ENCODE data around the gene KCNIP1. TPM values are rescaled to one million over a fixed set of nuclear protein-coding genes. Genes with fewer than 3 reads are reported as not detected.

KCNIP1 gene
- total and polyA plus RNA-seq, 4 donors, result 31.2 to 165 (median 111) TPM

DNA sequence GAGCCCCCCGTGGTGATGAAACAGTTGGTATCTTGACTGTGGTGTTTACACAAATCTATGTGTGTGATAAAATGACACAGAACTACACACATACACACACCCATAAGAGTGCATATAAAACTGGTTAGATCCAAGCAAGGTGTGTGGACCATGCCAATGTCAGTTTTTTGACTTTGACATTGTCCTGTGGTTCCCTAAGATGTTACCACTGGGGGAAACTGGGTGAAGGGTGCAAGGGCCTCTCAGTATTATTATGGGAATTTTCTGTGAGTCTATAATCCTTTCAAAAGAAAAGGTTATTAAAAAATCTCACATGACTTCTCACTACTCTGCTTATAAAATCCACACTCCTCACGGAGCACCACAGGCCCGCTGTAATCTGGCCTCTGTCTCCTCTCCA, 13.4 kb upstream of the KCNIP1 start:
- H3K27ac ChIP-seq (ENCODE audit: low read depth, low read length), result no peak overlapping the region
- WGBS (ENCODE audit: insufficient coverage), result 73% methylated on average over 2 of the region's 3 CpGs

GRCh38 chr5:170491479-170491878, 12.3 kb upstream of the KCNIP1 start:
- Histone ChIP-seq H3K4me1 (ENCODE audit: control insufficient read depth, insufficient read depth, low read length) (peaks cover 52% of the 10 kb centered on the region), H3K27ac (ENCODE audit: low read depth, low read length) (peak overlapping the region; percentile 22)

More for the DNA sequence above, 13.4 kb upstream of the KCNIP1 start:
- H3K4me1 ChIP-seq (ENCODE audit: control insufficient read depth, insufficient read depth, low read length), result peaks cover 44% of the 10 kb centered on the region
- H3K36me3 ChIP-seq (ENCODE audit: control insufficient read depth, insufficient read depth, low read length), result no peaks in the 10 kb centered on the region
- no peaks in the 10 kb centered on the region for H3K9me3 ChIP-seq (ENCODE audit: control insufficient read depth, insufficient read depth, low read length)
- no peak overlapping the region for H3K4me3 ChIP-seq (ENCODE audit: low read depth, low read length)
- no peak for DNase-seq (ENCODE audit: low read depth in 4 of 6, low spot score in 6 of 6)
- H3K27me3 ChIP-seq (ENCODE audit: control insufficient read depth, insufficient read depth, low read length), result no peaks in the 10 kb centered on the region

GRCh38 chr5:170493028-170493820, 10.6 kb upstream of the KCNIP1 start:
- H3K4me1 ChIP-seq (ENCODE audit: control insufficient read depth, insufficient read depth, low read length), result peaks cover 58% of the 10 kb centered on the region
- no peaks in the 10 kb centered on the region for H3K36me3 ChIP-seq (ENCODE audit: control insufficient read depth, insufficient read depth, low read length)
- peak in 1 of 6 donors; percentile 60 for DNase-seq (ENCODE audit: low read depth in 4 of 6, low spot score in 6 of 6)
- no peaks in the 10 kb centered on the region for H3K9me3 ChIP-seq (ENCODE audit: control insufficient read depth, insufficient read depth, low read length)
- peak overlapping the region; percentile 29 for H3K27ac ChIP-seq (ENCODE audit: low read depth, low read length)
- WGBS (ENCODE audit: insufficient coverage), result 84% methylated on average over 2 of the region's 7 CpGs
- H3K4me3 ChIP-seq (ENCODE audit: low read depth, low read length), result no peak overlapping the region
- H3K27me3 ChIP-seq (ENCODE audit: control insufficient read depth, insufficient read depth, low read length), result no peaks in the 10 kb centered on the region

More at GRCh38 chr5:170491479-170491878, 12.3 kb upstream of the KCNIP1 start:
- no peaks in the 10 kb centered on the region for H3K27me3 ChIP-seq (ENCODE audit: control insufficient read depth, insufficient read depth, low read length)
- 25% methylated on average over 2 of the region's 5 CpGs for WGBS (ENCODE audit: insufficient coverage)
- no peak overlapping the region for H3K4me3 ChIP-seq (ENCODE audit: low read depth, low read length)
- peak in 1 of 6 donors; percentile 61 for DNase-seq (ENCODE audit: low read depth in 4 of 6, low spot score in 6 of 6)
- no peaks in the 10 kb centered on the region for H3K9me3 ChIP-seq (ENCODE audit: control insufficient read depth, insufficient read depth, low read length)
- no peaks in the 10 kb centered on the region for H3K36me3 ChIP-seq (ENCODE audit: control insufficient read depth, insufficient read depth, low read length)

GRCh38 chr5:170494041-170494440, 9.8 kb upstream of the KCNIP1 start:
- DNase-seq (ENCODE audit: low read depth in 4 of 6, low spot score in 6 of 6), result peak in 2 of 6 donors; percentile 59 to 71
- no peaks in the 10 kb centered on the region for H3K9me3 ChIP-seq (ENCODE audit: control insufficient read depth, insufficient read depth, low read length)
- H3K4me1 ChIP-seq (ENCODE audit: control insufficient read depth, insufficient read depth, low read length), result peaks cover 50% of the 10 kb centered on the region
- WGBS (ENCODE audit: insufficient coverage), result 49% methylated on average over 2 of the region's 2 CpGs
- H3K27ac ChIP-seq (ENCODE audit: low read depth, low read length), result no peak overlapping the region
- H3K4me3 ChIP-seq (ENCODE audit: low read depth, low read length), result no peak overlapping the region
- no peaks in the 10 kb centered on the region for H3K36me3 ChIP-seq (ENCODE audit: control insufficient read depth, insufficient read depth, low read length)
- H3K27me3 ChIP-seq (ENCODE audit: control insufficient read depth, insufficient read depth, low read length), result no peaks in the 10 kb centered on the region

- Histone ChIP-seq H3K27me3 (ENCODE audit: control insufficient read depth, insufficient read depth, low read length) (no peaks in the 10 kb centered on the region), H3K4me3 (ENCODE audit: low read depth, low read length) (no peak overlapping the region), H3K27ac (ENCODE audit: low read depth, low read length) (no peak overlapping the region), H3K36me3 (ENCODE audit: control insufficient read depth, insufficient read depth, low read length) (no peaks in the 10 kb centered on the region), H3K9me3 (ENCODE audit: control insufficient read depth, insufficient read depth, low read length) (no peaks in the 10 kb centered on the region), H3K4me1 (ENCODE audit: control insufficient read depth, insufficient read depth, low read length) (peaks cover 48% of the 10 kb centered on the region)
- DNase-seq (ENCODE audit: low read depth in 4 of 6, low spot score in 6 of 6), result no peak
- WGBS (ENCODE audit: insufficient coverage), result 62% methylated on average over 10 of the region's 10 CpGs
Measured at GRCh38 chr5:170495825-170496661, 7.8 kb upstream of the KCNIP1 start.

GRCh38 chr5:170496662-170497028, 7.2 kb upstream of the KCNIP1 start:
- no peaks in the 10 kb centered on the region for H3K9me3 ChIP-seq (ENCODE audit: control insufficient read depth, insufficient read depth, low read length)
- H3K4me3 ChIP-seq (ENCODE audit: low read depth, low read length), result no peak overlapping the region
- no peaks in the 10 kb centered on the region for H3K27me3 ChIP-seq (ENCODE audit: control insufficient read depth, insufficient read depth, low read length)
- no peak overlapping the region for H3K27ac ChIP-seq (ENCODE audit: low read depth, low read length)
- no peaks in the 10 kb centered on the region for H3K36me3 ChIP-seq (ENCODE audit: control insufficient read depth, insufficient read depth, low read length)
- peaks cover 46% of the 10 kb centered on the region for H3K4me1 ChIP-seq (ENCODE audit: control insufficient read depth, insufficient read depth, low read length)
- DNase-seq (ENCODE audit: low read depth in 4 of 6, low spot score in 6 of 6), result no peak
- WGBS (ENCODE audit: insufficient coverage), result 86% methylated on average over 5 of the region's 6 CpGs

DNA sequence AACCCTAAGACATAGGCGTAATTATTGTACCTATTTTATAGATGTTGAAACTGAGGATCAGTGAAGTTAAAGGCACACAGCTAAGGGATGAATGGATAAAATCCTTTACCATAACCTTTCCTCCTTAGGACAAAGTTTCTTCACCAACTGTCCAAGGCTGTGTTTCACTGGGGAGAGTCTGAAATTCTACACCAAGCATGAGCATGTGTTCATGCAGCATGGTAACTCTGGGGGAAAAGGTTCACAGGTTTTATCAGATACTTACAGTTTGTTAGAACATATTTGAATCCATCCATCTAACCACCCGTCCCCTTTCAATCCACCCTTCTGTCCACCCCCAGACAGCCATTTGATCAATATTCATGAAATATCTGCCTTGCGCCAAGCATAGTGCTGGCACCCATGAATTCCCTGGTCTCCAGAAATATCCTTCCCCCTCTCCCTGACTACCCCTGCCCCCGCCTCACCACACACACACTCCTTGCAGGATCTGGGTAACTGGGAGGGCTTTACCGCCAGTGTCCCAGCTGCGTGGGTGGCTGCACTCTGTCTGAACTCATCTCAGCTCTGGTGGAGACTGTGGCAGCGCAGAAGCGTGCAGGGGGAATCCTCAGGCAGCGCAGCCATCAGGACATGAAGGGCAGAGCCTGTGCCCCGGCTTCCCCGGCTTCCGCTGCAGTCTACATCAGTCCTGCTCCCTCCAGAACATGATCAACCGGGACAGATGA, 6.3 kb upstream of the KCNIP1 start:
- Histone ChIP-seq H3K4me3 (ENCODE audit: low read depth, low read length) (no peak overlapping the region), H3K9me3 (ENCODE audit: control insufficient read depth, insufficient read depth, low read length) (no peaks in the 10 kb centered on the region), H3K4me1 (ENCODE audit: control insufficient read depth, insufficient read depth, low read length) (peaks cover 40% of the 10 kb centered on the region), H3K27me3 (ENCODE audit: control insufficient read depth, insufficient read depth, low read length) (no peaks in the 10 kb centered on the region), H3K36me3 (ENCODE audit: control insufficient read depth, insufficient read depth, low read length) (no peaks in the 10 kb centered on the region), H3K27ac (ENCODE audit: low read depth, low read length) (no peak overlapping the region)
- peak in 1 of 6 donors; percentile 55 for DNase-seq (ENCODE audit: low read depth in 4 of 6, low spot score in 6 of 6)
- WGBS (ENCODE audit: insufficient coverage), result 49% methylated on average over 10 of the region's 13 CpGs

DNA sequence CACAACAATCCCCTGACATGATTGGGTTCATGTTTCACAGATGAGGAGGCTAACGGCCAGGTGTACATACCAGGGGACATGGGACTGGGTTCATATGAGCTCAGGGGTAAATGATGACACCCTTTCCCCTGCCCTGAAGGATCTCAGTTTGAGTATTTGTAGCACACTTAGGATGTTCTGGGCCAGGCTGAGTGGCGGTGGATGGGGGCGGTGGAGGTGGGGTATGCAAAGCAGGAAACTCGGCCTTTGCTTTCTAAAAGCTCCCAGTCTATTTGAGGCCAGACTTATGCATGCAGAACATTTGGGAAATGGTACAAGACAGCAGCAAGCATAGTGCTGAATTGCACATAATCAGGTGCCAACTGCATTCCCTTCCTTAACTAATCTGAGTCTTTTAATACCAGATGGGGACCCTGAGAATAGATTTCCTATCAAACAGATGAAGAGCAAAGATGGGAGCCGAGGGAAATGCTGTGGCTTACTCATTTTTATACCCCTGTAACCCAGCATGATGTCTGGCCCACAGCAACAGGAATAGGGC, 4.9 kb upstream of the KCNIP1 start:
- H3K36me3 ChIP-seq (ENCODE audit: control insufficient read depth, insufficient read depth, low read length), result no peaks in the 10 kb centered on the region
- peak in 2 of 6 donors; percentile 70 to 87 for DNase-seq (ENCODE audit: low read depth in 4 of 6, low spot score in 6 of 6)
- 44% methylated on average over 4 of the region's 5 CpGs for WGBS (ENCODE audit: insufficient coverage)

DNA sequence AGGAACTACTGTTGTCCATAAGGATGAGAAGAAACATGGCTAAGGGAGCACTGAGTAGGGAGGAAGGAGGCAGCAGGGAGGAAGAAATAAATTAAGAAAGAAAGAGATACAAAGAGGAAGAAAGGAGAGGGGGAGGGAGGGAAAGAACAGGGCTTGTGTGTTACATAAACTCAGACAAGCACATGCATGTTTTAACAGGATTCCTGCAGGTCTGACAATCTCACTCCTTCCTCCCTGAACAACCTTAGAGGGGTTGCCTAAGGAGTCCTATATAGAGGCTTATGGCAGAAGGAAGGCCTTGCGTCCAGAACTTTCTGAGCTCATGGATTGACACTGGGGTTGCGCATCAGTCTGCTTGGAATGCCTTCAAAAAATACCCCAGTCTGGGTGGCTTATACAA, 4.2 kb upstream of the KCNIP1 start:
- no peaks in the 10 kb centered on the region for H3K27me3 ChIP-seq (ENCODE audit: control insufficient read depth, insufficient read depth, low read length)
- no CpG with 5 or more reads among the region's 2 CpGs for WGBS (ENCODE audit: insufficient coverage)
- no peak overlapping the region for H3K27ac ChIP-seq (ENCODE audit: low read depth, low read length)
- no peaks in the 10 kb centered on the region for H3K9me3 ChIP-seq (ENCODE audit: control insufficient read depth, insufficient read depth, low read length)
- peaks cover 38% of the 10 kb centered on the region for H3K4me1 ChIP-seq (ENCODE audit: control insufficient read depth, insufficient read depth, low read length)
- H3K36me3 ChIP-seq (ENCODE audit: control insufficient read depth, insufficient read depth, low read length), result no peaks in the 10 kb centered on the region
- H3K4me3 ChIP-seq (ENCODE audit: low read depth, low read length), result no peak overlapping the region
- no peak for DNase-seq (ENCODE audit: low read depth in 4 of 6, low spot score in 6 of 6)

More for the DNA sequence above, 4.9 kb upstream of the KCNIP1 start:
- Histone ChIP-seq H3K27ac (ENCODE audit: low read depth, low read length) (no peak overlapping the region), H3K4me1 (ENCODE audit: control insufficient read depth, insufficient read depth, low read length) (peaks cover 40% of the 10 kb centered on the region), H3K27me3 (ENCODE audit: control insufficient read depth, insufficient read depth, low read length) (no peaks in the 10 kb centered on the region), H3K9me3 (ENCODE audit: control insufficient read depth, insufficient read depth, low read length) (no peaks in the 10 kb centered on the region), H3K4me3 (ENCODE audit: low read depth, low read length) (no peak overlapping the region)
